Neutrophil (primary cell): ENCODE results near the gene RBBP8NL.

Source experiments
- H3K27ac ChIP-seq: fragments of 200-600 bp; sonication (generic); 2 replicates; pipeline ENCODE4 v1.5.1; 2016; ENCODE audit warnings: mild to moderate bottlenecking, moderate library complexity
- H3K27me3 ChIP-seq: fragments of 200-600 bp; sonication (generic); 2 replicates; pipeline ENCODE4 v1.6.0; 2016; ENCODE audit warnings: mild to moderate bottlenecking
- H3K36me3 ChIP-seq: fragments of 200-600 bp; sonication (generic); 2 replicates; pipeline ENCODE4 v1.5.1; 2017
- H3K4me1 ChIP-seq, 2 experiments: fragments of 200-600 bp in 1 of 2; sonication (generic) in 1 of 2; 1 replicate in 1 of 2; 2 replicates in 1 of 2; pipeline versions ENCODE4 v1.5.1 to v1.6.1; 2013 to 2016; ENCODE audit warnings: low read depth in 1 of 2, low read length in 1 of 2, mild to moderate bottlenecking in 1 of 2, moderate library complexity in 1 of 2; ENCODE audit not compliant: control insufficient read depth in 1 of 2, insufficient read depth in 1 of 2
- H3K4me3 ChIP-seq, 2 experiments: fragments of 200-600 bp in 1 of 2; sonication (generic) in 1 of 2; 1 replicate in 1 of 2; 2 replicates in 1 of 2; pipeline ENCODE4 v1.5.1; 2013 to 2016; ENCODE audit warnings: low read depth in 1 of 2, low read length in 1 of 2, mild to moderate bottlenecking in 1 of 2, moderate library complexity in 1 of 2
- H3K9me3 ChIP-seq: fragments of 200-600 bp; sonication (generic); 2 replicates; pipeline ENCODE4 v1.5.1; 2016
- TF ChIP-seq, protein P1 (sequence below): fragments of 200-600 bp; sonication (generic); IDR thresholded peaks from 2 replicates; pipeline ENCODE4 v1.5.1; 2016; ENCODE audit warnings: antibody characterized with exemption

The RBBP8NL gene

DNA sequence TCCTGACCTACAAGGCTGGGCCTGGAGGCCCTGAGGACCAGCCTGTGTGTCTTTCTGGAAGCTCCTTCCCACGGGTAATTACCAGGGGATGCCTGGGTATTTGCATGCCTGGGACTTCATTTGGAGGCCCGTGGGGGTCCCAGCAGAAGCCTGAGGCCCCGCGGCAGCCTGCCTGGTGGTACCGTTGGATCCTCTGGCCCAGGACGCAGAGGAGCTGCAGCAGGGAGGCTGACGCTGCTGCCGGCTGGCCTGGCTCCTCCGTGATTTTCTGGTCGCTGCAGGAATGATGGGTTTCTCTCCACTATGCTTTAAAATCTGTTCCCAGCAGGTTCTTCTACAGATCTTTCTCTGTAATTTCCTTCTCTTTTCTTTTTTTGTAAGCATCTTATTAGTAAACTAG, 26.8 kb downstream of the RBBP8NL start:
- peaks cover 32% of the 10 kb centered on the region for H3K36me3 ChIP-seq
- TF ChIP-seq, protein P1, sequence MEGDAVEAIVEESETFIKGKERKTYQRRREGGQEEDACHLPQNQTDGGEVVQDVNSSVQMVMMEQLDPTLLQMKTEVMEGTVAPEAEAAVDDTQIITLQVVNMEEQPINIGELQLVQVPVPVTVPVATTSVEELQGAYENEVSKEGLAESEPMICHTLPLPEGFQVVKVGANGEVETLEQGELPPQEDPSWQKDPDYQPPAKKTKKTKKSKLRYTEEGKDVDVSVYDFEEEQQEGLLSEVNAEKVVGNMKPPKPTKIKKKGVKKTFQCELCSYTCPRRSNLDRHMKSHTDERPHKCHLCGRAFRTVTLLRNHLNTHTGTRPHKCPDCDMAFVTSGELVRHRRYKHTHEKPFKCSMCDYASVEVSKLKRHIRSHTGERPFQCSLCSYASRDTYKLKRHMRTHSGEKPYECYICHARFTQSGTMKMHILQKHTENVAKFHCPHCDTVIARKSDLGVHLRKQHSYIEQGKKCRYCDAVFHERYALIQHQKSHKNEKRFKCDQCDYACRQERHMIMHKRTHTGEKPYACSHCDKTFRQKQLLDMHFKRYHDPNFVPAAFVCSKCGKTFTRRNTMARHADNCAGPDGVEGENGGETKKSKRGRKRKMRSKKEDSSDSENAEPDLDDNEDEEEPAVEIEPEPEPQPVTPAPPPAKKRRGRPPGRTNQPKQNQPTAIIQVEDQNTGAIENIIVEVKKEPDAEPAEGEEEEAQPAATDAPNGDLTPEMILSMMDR = no peak
- peaks cover 5 to 8% of the 10 kb centered on the region in 2 experiments for H3K4me1 ChIP-seq

DNA sequence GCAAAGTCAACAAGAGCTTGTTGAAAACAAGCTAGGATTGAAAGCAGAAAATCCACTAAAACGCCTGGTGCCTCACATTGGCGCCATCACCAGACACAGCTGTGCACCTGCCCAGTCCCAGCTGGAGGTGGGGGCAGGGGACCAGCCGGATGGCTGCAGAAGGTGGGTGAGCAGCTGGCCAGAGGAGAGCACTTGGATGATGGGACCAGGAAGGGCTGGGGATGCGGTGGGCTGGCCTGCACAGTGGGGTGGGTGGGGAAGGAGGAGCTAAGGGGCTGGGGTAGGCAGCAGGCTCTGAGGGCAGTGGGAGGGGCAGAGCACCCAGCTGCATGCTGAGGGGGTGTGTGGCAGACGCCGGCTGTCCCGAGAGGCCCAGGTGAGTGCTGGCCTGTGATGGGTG, 27.3 kb downstream of the RBBP8NL start:
- TF ChIP-seq, protein P1 = no peak
- Histone ChIP-seq H3K4me3 (no peak overlapping the region), H3K27me3 (no peaks in the 10 kb centered on the region), H3K4me1 (peaks cover 0 to 3% of the 10 kb centered on the region in 2 experiments), H3K36me3 (peaks cover 35% of the 10 kb centered on the region), H3K27ac (no peak overlapping the region), H3K9me3 (no peaks in the 10 kb centered on the region)

More for the DNA sequence above, 26.8 kb downstream of the RBBP8NL start:
- Histone ChIP-seq H3K27me3 (no peaks in the 10 kb centered on the region), H3K4me3 (no peak overlapping the region), H3K9me3 (no peaks in the 10 kb centered on the region), H3K27ac (no peak overlapping the region)

DNA sequence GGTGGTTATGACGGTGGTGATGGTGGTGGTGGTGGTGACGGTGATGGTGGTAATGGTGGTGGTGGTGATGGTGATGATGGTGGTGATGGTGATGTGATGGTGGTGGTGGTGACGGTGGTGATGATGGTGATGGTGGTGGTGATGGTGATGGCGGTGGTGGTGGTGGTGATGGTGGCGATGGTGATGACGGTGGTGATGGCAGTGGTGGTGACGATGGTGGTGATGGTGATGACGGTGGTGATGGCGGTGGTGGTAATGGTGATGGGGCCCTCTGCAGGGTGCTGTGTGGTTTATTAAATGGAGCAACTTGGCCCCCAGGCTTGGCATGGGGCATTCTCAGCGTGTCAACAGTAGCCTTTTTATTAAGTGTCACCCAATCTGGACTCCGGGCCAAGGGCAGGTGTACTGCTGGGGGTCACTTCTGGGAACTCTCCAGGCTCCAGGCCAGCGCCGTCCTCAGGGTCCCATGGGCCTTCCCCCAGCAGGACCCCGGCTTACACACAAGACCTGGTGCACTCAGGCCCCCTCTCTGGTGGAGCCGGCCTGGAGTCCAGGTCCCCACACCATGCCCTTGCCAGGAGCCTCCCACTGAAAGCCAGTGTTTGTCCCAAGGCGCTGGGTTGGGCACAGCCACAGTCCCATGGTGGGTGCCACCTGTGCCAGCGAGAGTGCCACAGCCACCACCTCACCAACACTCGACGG, 29.1 kb downstream of the RBBP8NL start:
- no peaks in the 10 kb centered on the region for H3K4me1 ChIP-seq

DNA sequence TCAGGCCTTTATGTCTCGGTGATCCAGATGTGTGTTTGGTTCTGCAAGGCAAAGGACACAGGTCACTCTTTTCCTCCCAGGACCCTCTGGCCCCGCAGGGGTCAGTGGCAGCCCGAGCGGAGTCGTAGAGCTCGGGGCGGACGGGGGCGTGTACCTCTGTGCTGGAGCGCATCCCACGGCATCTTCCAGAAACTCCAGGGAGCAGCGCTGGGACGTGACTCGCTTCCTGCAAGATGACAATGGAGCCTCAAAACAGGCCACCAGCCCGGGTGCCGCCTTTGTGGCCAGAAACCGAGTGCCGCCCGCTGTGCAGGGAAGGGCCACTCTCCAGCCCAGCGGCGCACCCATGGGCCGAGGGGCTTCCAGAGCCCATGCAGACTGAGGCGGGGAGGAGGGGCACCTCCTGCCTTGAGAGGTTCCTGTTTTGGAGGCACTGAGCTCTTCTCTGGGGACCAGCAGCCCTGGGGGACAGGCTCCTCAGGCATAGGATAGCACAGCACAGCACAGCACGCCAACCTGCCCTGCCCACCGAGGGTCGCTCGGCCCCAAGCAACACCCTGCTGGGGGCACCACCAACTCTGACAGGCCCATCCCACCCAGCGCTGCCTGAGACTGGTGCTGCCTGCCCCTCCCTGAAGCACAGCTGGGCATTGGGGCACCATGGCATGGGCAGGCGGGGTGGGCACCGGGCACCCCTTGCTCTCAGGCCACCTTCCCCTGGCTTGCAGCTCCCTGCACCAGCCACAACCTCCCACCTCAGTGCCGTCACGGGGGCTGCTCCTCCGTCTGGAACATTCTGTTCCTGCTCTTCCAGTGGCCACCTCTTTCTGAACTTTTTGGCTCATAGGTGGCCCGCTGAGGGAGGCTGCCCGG, 30.7 kb downstream of the RBBP8NL start:
- no peak overlapping the region for H3K4me3 ChIP-seq
- no peaks in the 10 kb centered on the region for H3K4me1 ChIP-seq
- TF ChIP-seq, protein P1 = no peak
- peaks cover 53% of the 10 kb centered on the region for H3K36me3 ChIP-seq
- no peaks in the 10 kb centered on the region for H3K9me3 ChIP-seq
- no peak overlapping the region for H3K27ac ChIP-seq
- H3K27me3 ChIP-seq = no peaks in the 10 kb centered on the region

More for the DNA sequence above, 29.1 kb downstream of the RBBP8NL start:
- H3K27ac ChIP-seq = no peak overlapping the region
- no peaks in the 10 kb centered on the region for H3K27me3 ChIP-seq
- peaks cover 51% of the 10 kb centered on the region for H3K36me3 ChIP-seq
- H3K4me3 ChIP-seq = no peak overlapping the region
- H3K9me3 ChIP-seq = no peaks in the 10 kb centered on the region
- TF ChIP-seq, protein P1 = no peak

DNA sequence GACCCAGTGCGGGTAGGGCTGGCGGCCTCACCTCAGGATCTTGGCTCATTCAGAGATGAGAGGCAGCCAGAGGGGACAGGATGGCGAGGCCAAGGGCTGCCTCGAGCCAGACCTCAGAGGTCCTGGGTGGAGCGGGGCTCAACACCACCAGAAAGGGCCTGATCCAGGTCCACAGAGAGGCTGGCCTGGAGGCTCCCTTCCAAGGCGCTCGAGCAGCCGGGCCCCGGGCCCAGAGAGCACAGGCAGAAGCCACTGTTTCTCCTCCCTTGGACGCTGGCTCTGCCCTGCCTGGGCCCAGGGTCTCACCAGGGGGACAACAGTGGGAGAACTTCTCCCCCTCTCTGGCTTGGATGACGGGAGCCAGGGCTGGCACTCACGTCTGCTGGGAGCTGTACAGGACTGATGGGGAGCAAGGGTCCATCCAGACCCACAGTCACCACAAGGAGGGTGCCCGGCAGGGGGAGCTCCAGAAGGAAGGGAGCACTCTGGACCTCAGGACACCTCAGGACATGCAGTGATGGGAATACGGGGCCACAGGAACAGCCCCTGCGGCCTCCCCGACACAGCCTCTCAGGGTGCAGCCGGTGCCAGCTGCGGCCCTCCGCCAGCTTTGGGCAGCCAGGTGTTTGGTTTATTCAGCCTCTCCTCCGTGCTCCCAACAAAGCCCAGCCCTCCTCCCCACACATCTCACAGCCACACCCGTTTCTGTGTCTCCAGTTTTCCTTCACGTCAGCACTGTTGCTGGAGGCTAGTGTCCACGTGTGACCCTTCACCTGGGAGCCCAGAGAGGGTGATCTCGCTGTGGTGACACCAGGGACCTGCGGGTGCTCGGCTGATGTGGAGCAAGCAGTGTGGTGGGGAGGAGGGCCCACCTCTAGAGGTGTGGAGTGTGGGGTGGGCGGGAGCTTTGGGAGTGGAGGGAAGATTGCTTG, 31.8 kb downstream of the RBBP8NL start:
- TF ChIP-seq, protein P1 = no peak
- Histone ChIP-seq H3K27ac (no peak overlapping the region), H3K4me3 (no peak overlapping the region), H3K4me1 (no peaks in the 10 kb centered on the region), H3K9me3 (no peaks in the 10 kb centered on the region), H3K27me3 (no peaks in the 10 kb centered on the region), H3K36me3 (peaks cover 58% of the 10 kb centered on the region)
